Measurements from ENCODE around the gene FKBP2. TPM values are rescaled to one million over a fixed set of nuclear protein-coding genes. Genes with fewer than 3 reads are reported as not detected.

Gene FKBP2
- total and polyA plus RNA-seq, 2 of the 13 experiments (the other 11 are each of a cell fraction or from before 2014, with no cell fraction given), result 30.1 to 53.3 TPM

DNA sequence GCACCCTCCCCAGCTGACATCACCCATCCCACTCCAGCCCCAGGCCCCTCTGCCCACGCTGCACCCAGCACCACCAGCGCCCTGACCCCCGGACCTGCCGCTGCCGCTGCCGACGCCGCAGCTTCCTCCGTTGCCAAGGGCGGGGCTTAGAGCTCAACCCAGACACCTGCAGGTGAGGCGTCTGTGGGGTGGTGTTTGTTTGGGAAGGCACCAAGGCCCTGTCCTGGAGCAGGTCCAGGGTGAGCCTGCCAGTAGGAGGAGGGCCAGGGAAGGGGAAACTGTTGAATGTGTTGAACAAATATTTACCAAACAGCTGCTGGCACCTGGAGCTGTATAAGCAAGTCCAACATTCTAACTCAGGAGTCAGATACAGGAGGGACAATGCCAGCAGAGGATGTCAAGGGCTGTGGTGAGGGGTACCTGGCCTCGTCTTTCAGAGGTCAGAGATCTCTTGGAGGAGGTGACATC, 3.4 kb upstream of the FKBP2 start (continued):
- TF ChIP-seq ZNF276 (CRISPR knock-in tag; IDR thresholded peaks at IDR 0.05; ENCODE audit: low read depth), result no peak
- TF ChIP-seq, protein P1, sequence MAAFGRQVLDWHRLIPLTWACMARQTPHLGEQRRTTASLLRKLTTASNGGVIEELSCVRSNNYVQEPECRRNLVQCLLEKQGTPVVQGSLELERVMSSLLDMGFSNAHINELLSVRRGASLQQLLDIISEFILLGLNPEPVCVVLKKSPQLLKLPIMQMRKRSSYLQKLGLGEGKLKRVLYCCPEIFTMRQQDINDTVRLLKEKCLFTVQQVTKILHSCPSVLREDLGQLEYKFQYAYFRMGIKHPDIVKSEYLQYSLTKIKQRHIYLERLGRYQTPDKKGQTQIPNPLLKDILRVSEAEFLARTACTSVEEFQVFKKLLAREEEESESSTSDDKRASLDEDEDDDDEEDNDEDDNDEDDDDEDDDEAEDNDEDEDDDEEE (CRISPR knock-in tag; IDR thresholded peaks at IDR 0.05), result no peak
- TF ChIP-seq RFXANK (CRISPR knock-in tag; IDR thresholded peaks at IDR 0.05), result no peak
- no peak for TF ChIP-seq ZNF7 (CRISPR knock-in tag; IDR thresholded peaks at IDR 0.05)
- no peak; the same call in 1 of the 2 replicates for TF ChIP-seq ARHGAP35 (CRISPR knock-in tag; IDR thresholded peaks at IDR 0.05; ENCODE audit: borderline replicate concordance)
- TF ChIP-seq STAT5B (CRISPR knock-in tag; IDR thresholded peaks at IDR 0.05), result no peak
- no peak for TF ChIP-seq ZFAT (CRISPR knock-in tag; conservative IDR thresholded peaks at IDR 0.05)
- no peak for TF ChIP-seq ZNF580 (CRISPR knock-in tag; IDR thresholded peaks at IDR 0.05; ENCODE audit: borderline replicate concordance, low read depth)
- TF ChIP-seq ZNF143 (CRISPR knock-in tag; IDR thresholded peaks at IDR 0.05), result no peak
- peak; percentile 82 for TF ChIP-seq RARA (CRISPR knock-in tag; IDR thresholded peaks at IDR 0.05)
- peak; percentile 46; the same call in 1 of the 2 replicates for TF ChIP-seq MEIS1 (CRISPR knock-in tag; IDR thresholded peaks at IDR 0.05; ENCODE audit: borderline replicate concordance)
- TF ChIP-seq, protein P2, sequence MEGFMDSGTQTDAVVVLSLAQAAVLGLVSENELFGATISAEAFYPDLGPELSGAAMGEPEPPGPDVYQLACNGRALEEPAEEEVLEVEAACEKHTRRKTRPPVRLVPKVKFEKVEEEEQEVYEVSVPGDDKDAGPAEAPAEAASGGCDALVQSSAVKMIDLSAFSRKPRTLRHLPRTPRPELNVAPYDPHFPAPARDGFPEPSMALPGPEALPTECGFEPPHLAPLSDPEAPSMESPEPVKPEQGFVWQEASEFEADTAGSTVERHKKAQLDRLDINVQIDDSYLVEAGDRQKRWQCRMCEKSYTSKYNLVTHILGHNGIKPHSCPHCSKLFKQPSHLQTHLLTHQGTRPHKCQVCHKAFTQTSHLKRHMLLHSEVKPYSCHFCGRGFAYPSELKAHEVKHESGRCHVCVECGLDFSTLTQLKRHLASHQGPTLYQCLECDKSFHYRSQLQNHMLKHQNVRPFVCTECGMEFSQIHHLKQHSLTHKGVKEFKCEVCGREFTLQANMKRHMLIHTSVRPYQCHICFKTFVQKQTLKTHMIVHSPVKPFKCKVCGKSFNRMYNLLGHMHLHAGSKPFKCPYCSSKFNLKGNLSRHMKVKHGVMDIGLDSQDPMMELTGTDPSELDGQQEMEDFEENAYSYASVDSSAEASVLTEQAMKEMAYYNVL (CRISPR knock-in tag; IDR thresholded peaks at IDR 0.05; ENCODE audit: borderline replicate concordance), result peak; percentile 51; the same call in 1 of the 2 replicates
- no peak for TF ChIP-seq HNRNPUL1 (IDR thresholded peaks at IDR 0.05; ENCODE audit: low read depth, low read length)
- no peak for TF ChIP-seq BRCA1 (CRISPR knock-in tag; IDR thresholded peaks at IDR 0.05)
- no peak for TF ChIP-seq CBX2 (IDR thresholded peaks at IDR 0.05; ENCODE audit: low read depth, low read length)
- no peak for TF ChIP-seq CBX2 (CRISPR knock-in tag; IDR thresholded peaks at IDR 0.05; ENCODE audit: low read depth)
- no peak for TF ChIP-seq ZNF629 (CRISPR knock-in tag; conservative IDR thresholded peaks at IDR 0.05)

All from HepG2 (cell line).